Measurements from ENCODE around the gene ELMOD3. TPM values are rescaled to one million over a fixed set of nuclear protein-coding genes. Genes with fewer than 3 reads are reported as not detected.
A peak's percentile ranks its signal among the peaks of the same experiment; 100 is the strongest.
"Not testable (repeated sequence)": the region's sequence is repeated elsewhere in the genome, so short reads cannot be mapped to it uniquely, and the experiment has no call there.

Gene ELMOD3
- total and polyA plus RNA-seq, 12 donors = 7.3 to 23.8 (median 9.3) TPM

GRCh38 chr2:85439025-85439472 is 84.5 kb downstream of the ELMOD3 start:
- WGBS, 2 donors = 82 to 86% methylated on average over 6 of the region's 6 CpGs
- no peaks in the 10 kb centered on the region for H3K36me3 ChIP-seq
- DNase-seq (no peak), ATAC-seq (no peak)
- no peaks in the 10 kb centered on the region for H3K9me3 ChIP-seq
- no peak for TF ChIP-seq CTCF (IDR thresholded peaks at IDR 0.05)
- intact Hi-C loops (cut with DNase I) = loop anchor here in 6 of 10 donors (2.0 to 5.0 kb wide), 3 partner anchors 63 to 100 kb away; partner anchors contain the start of gene MAT2A (in 5 of the 6)
- H3K4me1 ChIP-seq = peaks cover 13 to 59% (median 34%) of the 10 kb centered on the region in 9 donors
- H3K27me3 ChIP-seq = no peaks in the 10 kb centered on the region
- no peak overlapping the region for H3K4me3 ChIP-seq
- peak overlapping the region; percentile 73 to 98 (median 94) for H3K27ac ChIP-seq

- not testable (repeated sequence) for ATAC-seq, H3K36me3 ChIP-seq, DNase-seq, H3K9me3 ChIP-seq, H3K4me3 ChIP-seq, H3K27me3 ChIP-seq
- 96 to 97% methylated on average over 9 of the region's 9 CpGs for WGBS, 2 donors
- intact Hi-C loops (cut with DNase I) = loop anchor here in 6 of 10 donors (2.0 to 5.0 kb wide), 3 partner anchors 63 to 99 kb away; partner anchors contain the start of gene MAT2A (in 5 of the 6)
- H3K4me1 ChIP-seq = peaks cover 13 to 54% (median 28%) of the 10 kb centered on the region in 9 donors
- H3K27ac ChIP-seq = peak overlapping the region in 1 of 10 donors; percentile 98
Observed at GRCh38 chr2:85439569-85439968, 85.0 kb downstream of the ELMOD3 start.

- TF ChIP-seq CTCF (IDR thresholded peaks at IDR 0.05) = no peak
- Histone ChIP-seq H3K27ac (no peak overlapping the region), H3K9me3 (no peaks in the 10 kb centered on the region), H3K4me1 (peaks cover 13 to 52% (median 26%) of the 10 kb centered on the region in 9 donors), H3K36me3 (no peaks in the 10 kb centered on the region), H3K4me3 (no peak overlapping the region), H3K27me3 (no peaks in the 10 kb centered on the region)
- no peak for DNase-seq
- 94 to 98% methylated on average over 7 of the region's 7 CpGs for WGBS, 2 donors
- intact Hi-C loops (cut with DNase I) = loop anchor here in 6 of 10 donors (2.0 to 5.0 kb wide), 3 partner anchors 62 to 99 kb away; partner anchors contain the start of gene MAT2A (in 5 of the 6)
- ATAC-seq = no peak
Observed at GRCh38 chr2:85439986-85440385, 85.4 kb downstream of the ELMOD3 start.

GRCh38 chr2:85440729-85441128 is 86.2 kb downstream of the ELMOD3 start:
- intact Hi-C loops (cut with DNase I) = no loop called here
- ATAC-seq = no peak
- WGBS, 2 donors = 96 to 97% methylated on average over 5 of the region's 5 CpGs

More at GRCh38 chr2:85440729-85441128, 86.2 kb downstream of the ELMOD3 start:
- DNase-seq = no peak
- Histone ChIP-seq H3K36me3 (no peaks in the 10 kb centered on the region), H3K27me3 (no peaks in the 10 kb centered on the region), H3K9me3 (no peaks in the 10 kb centered on the region), H3K27ac (no peak overlapping the region), H3K4me1 (peaks cover 13 to 52% (median 30%) of the 10 kb centered on the region in 9 donors), H3K4me3 (no peak overlapping the region)
- TF ChIP-seq CTCF (IDR thresholded peaks at IDR 0.05) = no peak

Other genes starting within 250 kb of the ELMOD3 start
- 10 to 100 TPM in 3 of 10 donors, 1 to 10 TPM in 7; 4.5 to 10.9 (median 6.3) TPM for gene TCF7L1, start 221.4 kb upstream of the ELMOD3 start, total RNA-seq
- gene TCF7L1, start 221.4 kb upstream of the ELMOD3 start, polyA plus RNA-seq = 1 to 10 TPM; 4.7 to 8.9 TPM
- gene TGOLN2, start 26.8 kb upstream of the ELMOD3 start, total RNA-seq = 10 to 100 TPM; 66.2 to 99.9 (median 78.4) TPM
- 10 to 100 TPM; 12.1 to 23.0 TPM for gene TGOLN2, start 26.8 kb upstream of the ELMOD3 start, polyA plus RNA-seq
- 10 to 100 TPM; 27.9 to 87.4 (median 35.6) TPM for gene RETSAT, start 241 bp upstream of the ELMOD3 start, total RNA-seq
- 10 to 100 TPM; 20.3 to 52.4 TPM for gene RETSAT, start 241 bp upstream of the ELMOD3 start, polyA plus RNA-seq
- 10 to 100 TPM in 1 of 10 donors, 1 to 10 TPM in 8, under 1 TPM in 1; 0.83 to 30.4 (median 5.9) TPM for gene CAPG, start 55.6 kb downstream of the ELMOD3 start, total RNA-seq
- gene CAPG, start 55.6 kb downstream of the ELMOD3 start, polyA plus RNA-seq = 10 to 100 TPM in 1 of 2 donors, 1 to 10 TPM in 1; 8.8 to 17.1 TPM
- gene SH2D6, start 63.9 kb downstream of the ELMOD3 start, total RNA-seq = under 1 TPM in 1 of 10 donors, not detected in 9; 0.72 TPM
- under 1 TPM; 0.06 to 0.51 TPM for gene SH2D6, start 63.9 kb downstream of the ELMOD3 start, polyA plus RNA-seq
- gene MAT2A, start 184.4 kb downstream of the ELMOD3 start, total RNA-seq = 100 to 1,000 TPM in 8 of 10 donors, 10 to 100 TPM in 2; 94.5 to 460 (median 129) TPM
- 10 to 100 TPM; 81.7 to 93.4 TPM for gene MAT2A, start 184.4 kb downstream of the ELMOD3 start, polyA plus RNA-seq
- 10 to 100 TPM; 18.2 to 31.1 (median 21.6) TPM for gene GGCX, start 206.7 kb downstream of the ELMOD3 start, total RNA-seq
- gene GGCX, start 206.7 kb downstream of the ELMOD3 start, polyA plus RNA-seq = 10 to 100 TPM; 14.0 to 24.5 TPM
- gene VAMP8, start 222.8 kb downstream of the ELMOD3 start, total RNA-seq = 10 to 100 TPM in 5 of 10 donors, 1 to 10 TPM in 5; 4.9 to 56.8 (median 9.2) TPM
- 10 to 100 TPM; 16.4 to 26.6 TPM for gene VAMP8, start 222.8 kb downstream of the ELMOD3 start, polyA plus RNA-seq
- gene VAMP5, start 229.7 kb downstream of the ELMOD3 start, total RNA-seq = 100 to 1,000 TPM in 1 of 10 donors, 10 to 100 TPM in 9; 25.8 to 146 (median 35.5) TPM
- 100 to 1,000 TPM in 1 of 2 donors, 10 to 100 TPM in 1; 79.6 to 131 TPM for gene VAMP5, start 229.7 kb downstream of the ELMOD3 start, polyA plus RNA-seq
- gene RNF181, start 241.0 kb downstream of the ELMOD3 start, total RNA-seq = 100 to 1,000 TPM in 1 of 10 donors, 10 to 100 TPM in 9; 74.7 to 117 (median 82.2) TPM
- 100 to 1,000 TPM; 140 to 282 TPM for gene RNF181, start 241.0 kb downstream of the ELMOD3 start, polyA plus RNA-seq
- gene TMEM150A, start 247.9 kb downstream of the ELMOD3 start, total RNA-seq = 10 to 100 TPM in 5 of 10 donors, 1 to 10 TPM in 5; 7.6 to 13.9 (median 9.6) TPM
- gene TMEM150A, start 247.9 kb downstream of the ELMOD3 start, polyA plus RNA-seq = 10 to 100 TPM; 10.1 to 21.1 TPM